IPS-NIHi11 (cell line): ENCODE measurements around the gene YTHDC1.
"Not testable (repeated sequence)": the region's sequence is repeated elsewhere in the genome, so short reads cannot be mapped to it uniquely, and the experiment has no call there.

Source experiments
- DNase-seq: peaks from one replicate; pipeline ENCODE4 v3.0.0; 2012; ENCODE audit warnings: mixed read lengths, low spot score

The YTHDC1 gene

DNA sequence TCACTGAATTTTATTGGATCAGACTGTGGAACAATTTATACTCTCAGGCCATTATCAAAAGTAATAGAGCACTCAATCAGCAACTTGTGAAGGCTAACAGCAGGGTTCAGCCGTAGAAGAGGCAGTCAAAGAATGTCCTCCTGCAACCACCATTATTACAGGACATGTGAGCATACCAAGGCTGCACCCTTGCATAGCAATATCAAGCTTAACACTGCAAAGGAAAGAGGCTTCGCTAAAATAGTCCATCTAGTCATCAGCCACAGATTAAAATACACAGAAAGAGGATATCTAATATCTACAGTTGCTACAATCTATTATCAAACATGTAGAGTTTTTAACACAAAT is 61.5 kb downstream of the YTHDC1 start:
- peak; percentile 23 for DNase-seq

DNA sequence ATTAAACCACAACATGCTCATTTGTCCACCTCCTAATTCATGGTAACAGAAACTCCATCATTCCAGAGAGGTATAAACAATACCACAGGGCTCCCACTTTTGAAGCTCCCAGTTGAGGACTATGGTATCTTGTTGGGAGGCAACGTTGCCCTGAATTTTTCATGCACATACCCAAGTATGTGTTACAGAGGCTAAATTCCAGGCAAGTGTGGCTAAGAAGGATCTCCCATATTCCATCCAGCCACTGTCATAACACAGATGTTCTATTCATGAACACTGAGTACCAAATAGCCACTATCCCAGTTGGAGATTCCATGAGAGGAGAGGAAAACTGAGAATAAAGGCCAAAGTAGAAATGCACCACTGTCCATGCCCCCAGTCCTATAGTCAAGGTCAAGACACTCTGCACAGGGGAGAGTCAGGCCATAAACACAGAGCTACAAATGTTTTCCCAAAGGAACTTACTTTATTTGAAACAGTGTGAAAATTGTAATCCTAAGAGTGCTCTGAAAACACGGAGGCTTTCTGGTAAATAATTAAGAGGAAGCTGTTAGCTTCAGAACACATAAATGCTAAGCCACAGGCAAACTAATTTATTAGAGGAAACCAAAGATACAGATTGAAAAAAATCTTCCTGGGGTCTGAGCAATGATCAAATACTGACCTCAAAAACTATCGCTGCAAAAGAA is 62.0 kb downstream of the YTHDC1 start:
- DNase-seq, result no peak

DNA sequence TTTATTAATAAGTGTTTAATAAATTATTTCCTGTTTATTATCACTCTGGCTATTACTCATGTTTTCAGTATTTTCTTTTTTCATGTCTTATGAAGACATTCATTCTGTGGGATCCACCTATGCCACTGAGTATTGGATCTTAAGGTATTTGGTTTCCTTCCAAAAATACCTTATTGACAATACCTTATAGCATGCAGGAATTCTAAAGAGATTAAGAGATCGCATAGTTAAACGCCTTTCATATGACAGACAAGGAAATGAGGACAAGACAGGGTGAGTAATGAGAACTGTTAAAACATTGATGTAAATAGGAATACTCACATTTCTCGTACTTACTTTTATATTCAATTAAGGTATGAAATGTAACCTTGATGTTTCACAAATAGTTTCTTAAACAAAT is 66.2 kb downstream of the YTHDC1 start:
- DNase-seq, result no peak

DNA sequence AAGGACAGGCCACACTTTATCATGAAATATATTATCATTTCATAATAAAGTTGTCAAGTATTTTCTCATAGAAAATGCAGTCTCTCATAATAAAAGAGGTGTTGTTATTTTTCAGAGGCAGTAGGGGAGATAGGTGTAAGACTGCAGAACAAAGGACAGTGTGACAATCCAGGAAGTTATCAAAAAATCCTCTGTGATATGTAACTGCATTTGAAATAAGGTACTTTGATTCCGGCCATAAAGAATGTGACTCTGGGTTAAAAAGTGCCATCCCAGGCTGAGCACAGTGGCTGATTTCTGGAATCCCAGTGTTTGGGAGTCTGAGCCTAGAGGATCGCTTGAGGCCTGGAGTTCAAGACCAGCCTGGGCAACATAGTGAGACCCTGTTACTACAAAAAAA is 66.8 kb downstream of the YTHDC1 start:
- DNase-seq, result no peak

GRCh38 chr4:68281796-68282740 is 67.8 kb downstream of the YTHDC1 start:
- not testable (repeated sequence) for DNase-seq

DNA sequence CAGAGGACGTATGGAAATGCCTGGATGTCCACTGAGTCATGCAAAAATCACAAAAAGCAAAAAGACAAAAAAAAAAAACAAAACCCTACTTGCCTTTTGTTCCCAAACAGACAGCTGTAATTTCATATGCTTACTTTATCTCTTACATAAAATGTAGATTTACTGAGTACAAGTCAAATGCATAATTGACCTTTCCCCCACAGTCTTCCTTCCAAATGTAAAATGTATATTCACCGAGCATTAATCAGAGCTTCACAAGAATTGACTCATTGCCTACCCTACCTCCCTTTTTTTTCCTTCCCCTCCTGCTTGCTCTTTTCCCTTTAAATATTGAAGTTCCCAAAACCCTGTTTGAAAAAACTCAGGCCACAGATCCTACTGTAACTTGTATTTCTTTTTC is 71.9 kb downstream of the YTHDC1 start:
- DNase-seq, result no peak

GRCh38 chr4:68277627-68278026 is 72.3 kb downstream of the YTHDC1 start:
- no peak for DNase-seq

DNA sequence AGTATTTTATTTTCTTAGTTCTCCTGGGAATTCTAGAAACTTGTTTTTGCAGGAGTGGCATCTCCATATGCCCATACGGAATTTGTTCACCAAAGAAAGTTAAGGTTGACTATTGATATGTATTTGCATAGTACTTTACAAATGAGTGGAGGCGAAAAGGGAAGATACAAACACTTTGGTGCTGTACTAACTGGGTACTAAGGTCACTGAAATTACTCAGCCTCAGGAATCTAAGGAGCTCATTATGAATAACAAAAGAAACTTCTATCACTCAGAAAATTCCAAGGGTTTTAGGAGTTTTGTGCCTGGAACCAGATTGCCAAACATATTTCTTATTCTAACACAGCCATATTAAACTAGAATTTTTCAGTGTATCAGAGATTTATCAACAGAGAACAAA is 77.0 kb downstream of the YTHDC1 start:
- DNase-seq, result peak; percentile 19

DNA sequence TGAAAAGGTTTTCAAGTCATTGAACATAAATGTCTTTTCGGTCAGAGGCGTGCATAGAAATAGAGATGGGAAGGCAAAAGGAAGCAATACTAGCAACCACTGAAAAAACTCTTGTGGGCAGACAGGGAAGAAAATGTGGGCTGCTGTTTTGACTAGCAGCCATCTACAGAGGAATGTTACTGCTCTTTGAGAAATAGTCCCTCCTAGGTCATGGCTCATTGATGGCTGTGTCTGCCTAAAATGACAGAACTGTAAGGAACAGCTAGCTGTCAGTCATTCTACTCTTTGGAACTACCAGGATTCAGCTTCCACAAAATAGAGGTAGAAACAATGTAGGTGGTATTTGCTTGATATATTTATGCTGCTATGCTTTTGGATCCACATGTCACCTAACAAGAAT is 77.5 kb downstream of the YTHDC1 start:
- DNase-seq, result peak; percentile 21

DNA sequence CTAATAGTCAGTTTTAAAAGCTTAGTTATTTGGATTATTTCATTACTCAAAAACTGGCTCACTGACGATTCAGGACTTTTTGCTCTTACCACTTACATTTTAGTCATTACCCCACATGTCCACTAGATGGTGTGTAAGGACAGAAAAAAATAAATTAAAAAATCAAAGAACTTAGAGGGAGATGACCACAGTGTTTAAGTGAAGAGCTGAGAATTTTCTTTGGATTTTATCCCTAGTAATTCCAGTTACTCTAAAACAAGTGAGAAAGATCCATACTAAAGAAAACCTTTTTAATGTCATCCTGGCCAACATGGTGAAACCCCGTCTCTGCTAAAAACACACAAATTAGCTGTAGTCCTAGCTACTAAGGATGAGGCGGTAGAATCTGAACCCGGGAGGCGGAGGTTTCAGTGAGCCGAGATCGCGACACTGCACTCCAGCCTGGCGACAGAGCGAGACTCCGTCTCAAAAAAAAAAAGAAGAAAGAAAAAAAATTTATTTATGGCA is 78.0 kb downstream of the YTHDC1 start:
- DNase-seq, result peak; percentile 48

DNA sequence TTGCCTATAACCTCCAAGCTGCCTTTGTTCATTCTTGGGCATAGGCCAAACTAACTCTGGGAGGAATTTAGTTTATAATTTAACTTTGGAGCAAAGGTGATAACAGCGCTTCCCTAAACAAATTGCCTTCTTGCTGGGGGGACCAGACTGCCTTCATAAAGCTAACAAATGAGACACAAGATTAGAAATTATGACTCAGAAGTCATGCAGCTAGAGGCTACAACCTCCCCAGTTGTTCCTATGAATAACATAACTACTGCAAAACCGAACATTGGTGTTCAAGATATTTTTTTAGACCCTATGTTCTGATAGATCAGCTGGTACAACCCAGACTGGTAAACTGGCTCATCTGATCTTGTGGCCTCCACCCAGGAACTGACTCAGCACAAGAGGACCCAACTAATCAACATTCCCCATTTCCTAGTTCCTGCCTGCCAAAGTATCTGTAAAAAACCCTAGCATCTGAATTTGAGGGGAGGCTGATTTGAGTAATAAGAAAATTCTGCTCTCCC is 82.4 kb downstream of the YTHDC1 start:
- no peak for DNase-seq

- DNase-seq, result no peak
These were observed 84.9 kb downstream of the YTHDC1 start for GRCh38 chr4:68264875-68265565.
